Measurements from ENCODE around the gene RNF112.
"Not testable (repeated sequence)": the region's sequence is repeated elsewhere in the genome, so short reads cannot be mapped to it uniquely, and the experiment has no call there.

The RNF112 gene

GRCh38 chr17:19412984-19413383 is 2.0 kb downstream of the RNF112 start:
- no peak for DNase-seq (ENCODE audit: low spot score)

GRCh38 chr17:19413761-19414160 is 2.7 kb downstream of the RNF112 start:
- no peak for DNase-seq (ENCODE audit: low spot score)

- no peak for DNase-seq (ENCODE audit: low spot score)
Observed at GRCh38 chr17:19414396-19415280, 3.6 kb downstream of the RNF112 start.

GRCh38 chr17:19415311-19415710 is 4.3 kb downstream of the RNF112 start:
- no peak for DNase-seq (ENCODE audit: low spot score)

GRCh38 chr17:19415806-19416775 is 5.1 kb downstream of the RNF112 start:
- DNase-seq (ENCODE audit: low spot score): no peak

DNA sequence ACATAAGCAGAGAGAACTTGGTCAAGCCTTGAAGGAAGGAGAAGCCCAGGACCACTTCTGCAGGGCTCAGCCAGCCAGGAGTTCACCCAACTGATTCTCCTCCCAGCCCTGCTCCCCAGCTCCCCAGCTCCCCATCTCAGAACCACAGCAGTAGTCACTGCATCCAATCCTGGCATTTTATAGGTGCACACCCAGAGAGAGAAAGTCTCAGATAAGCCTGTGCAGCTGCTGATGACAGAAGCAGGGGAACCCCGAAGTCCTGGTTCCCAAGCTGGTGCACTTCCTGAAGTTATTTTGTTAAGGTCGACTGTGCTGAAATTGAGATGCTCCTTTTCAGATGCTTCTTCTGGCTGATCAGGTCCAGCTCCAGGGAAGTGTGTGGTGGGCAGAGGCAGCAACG is 6.6 kb downstream of the RNF112 start:
- DNase-seq (ENCODE audit: low spot score): no peak

GRCh38 chr17:19418251-19418992 is 7.4 kb downstream of the RNF112 start:
- DNase-seq (ENCODE audit: low spot score): peak; percentile 49

- DNase-seq (ENCODE audit: low spot score): no peak
Observed at GRCh38 chr17:19421219-19421618, 10.2 kb downstream of the RNF112 start.

DNA sequence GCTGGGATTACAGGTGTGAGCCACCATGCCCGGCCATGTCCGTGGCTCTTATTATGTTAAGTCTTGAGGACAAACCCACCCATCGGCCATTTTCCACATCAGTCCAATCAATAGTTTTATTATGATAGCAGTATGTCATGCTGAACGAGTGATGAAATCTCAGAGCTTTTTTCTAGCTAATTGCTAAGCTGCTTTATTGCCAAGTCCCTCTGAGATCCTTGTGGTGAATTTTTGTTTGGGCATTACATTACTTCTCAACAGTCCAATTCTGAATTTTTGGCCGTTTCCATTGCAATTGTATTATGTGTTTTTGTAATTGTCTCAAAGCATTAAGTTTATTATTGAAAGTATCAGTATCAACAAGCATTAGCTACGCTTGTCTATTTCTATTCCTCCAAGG is 10.9 kb downstream of the RNF112 start:
- DNase-seq (ENCODE audit: low spot score): no peak

GRCh38 chr17:19424934-19425868 is 14.2 kb downstream of the RNF112 start:
- no peak for DNase-seq (ENCODE audit: low spot score)

- DNase-seq (ENCODE audit: low spot score): no peak
Observed at GRCh38 chr17:19426631-19427030, 15.6 kb downstream of the RNF112 start.

DNA sequence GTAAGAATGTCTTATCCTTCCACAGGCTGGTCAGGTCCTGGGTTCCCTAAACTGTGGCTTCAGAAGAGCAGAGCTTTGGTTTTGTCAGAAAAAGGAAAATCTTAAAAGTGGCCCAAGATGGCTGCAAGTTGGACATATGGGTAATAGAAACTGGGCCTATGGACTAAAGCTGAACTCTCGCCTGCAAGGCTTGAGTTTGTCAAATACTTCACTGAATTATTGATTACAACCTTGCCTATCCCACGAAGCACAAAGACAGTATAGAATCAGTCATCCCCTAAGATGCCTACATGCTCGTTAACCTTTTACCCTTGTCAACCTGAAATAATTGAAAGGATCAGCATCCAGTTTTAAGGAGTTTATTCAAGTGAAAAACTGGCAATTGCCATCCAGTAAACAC is 20.7 kb downstream of the RNF112 start:
- DNase-seq (ENCODE audit: low spot score): no peak

- DNase-seq (ENCODE audit: low spot score): no peak
Observed at GRCh38 chr17:19433255-19433654, 22.2 kb downstream of the RNF112 start.

GRCh38 chr17:19433727-19434340 is 22.8 kb downstream of the RNF112 start:
- DNase-seq (ENCODE audit: low spot score): no peak

DNA sequence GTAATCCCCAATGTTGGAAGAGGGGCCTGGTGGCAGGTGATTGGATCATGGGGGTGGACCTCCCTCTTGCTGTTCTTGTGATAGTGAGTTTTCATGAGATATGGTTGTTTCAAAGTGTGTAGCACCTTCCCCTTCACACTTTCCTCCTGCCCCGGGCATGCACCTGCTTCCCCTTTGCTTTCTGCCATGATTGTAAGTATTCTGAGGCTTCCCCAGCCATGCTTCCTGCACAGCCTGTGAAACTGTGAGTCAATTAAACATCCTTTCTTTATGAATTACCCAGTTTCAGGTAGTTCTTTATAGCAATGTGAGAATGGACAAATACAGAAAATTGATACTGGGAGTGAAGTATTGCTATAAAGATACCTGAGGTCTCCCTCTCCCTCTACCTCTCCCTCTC is 29.4 kb downstream of the RNF112 start:
- DNase-seq (ENCODE audit: low spot score): no peak

DNA sequence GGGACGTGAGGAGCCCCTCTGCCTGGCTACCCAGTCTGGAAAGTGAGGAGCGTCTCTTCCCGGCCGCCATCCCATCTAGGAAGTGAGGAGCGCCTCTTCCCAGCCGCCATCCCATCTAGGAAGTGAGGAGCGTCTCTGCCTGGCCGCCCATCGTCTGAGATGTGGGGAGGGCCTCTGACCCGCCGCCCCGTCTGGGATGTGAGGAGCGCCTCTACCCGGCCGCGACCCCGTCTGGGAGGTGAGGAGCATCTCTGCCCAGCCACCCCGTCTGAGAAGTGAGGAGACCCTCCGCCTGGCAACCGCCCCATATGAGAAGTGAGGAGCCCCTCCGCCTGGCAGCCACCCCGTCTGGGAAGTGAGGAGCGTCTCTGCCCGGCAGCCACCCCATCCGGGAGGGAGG is 30.3 kb downstream of the RNF112 start:
- not testable (repeated sequence) for DNase-seq (ENCODE audit: low spot score)

DNA sequence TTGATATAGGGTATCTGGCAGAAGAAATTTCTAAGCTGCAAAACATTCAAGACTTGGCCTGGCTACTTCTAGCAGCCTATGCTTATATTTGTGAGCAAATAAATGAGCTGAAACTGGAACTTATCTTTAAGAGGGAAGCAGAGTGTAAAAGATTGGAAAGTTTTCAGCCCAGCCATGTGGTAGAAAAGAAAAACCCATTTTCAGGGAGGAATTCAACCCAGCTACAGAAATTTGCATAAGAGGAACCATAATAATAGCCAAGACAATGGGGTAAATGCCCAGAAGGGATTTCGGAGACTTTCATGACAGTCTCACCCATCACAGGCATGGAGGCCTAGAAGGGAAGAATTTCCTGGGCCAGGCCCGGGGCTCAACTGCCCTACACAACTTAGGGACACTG is 31.7 kb downstream of the RNF112 start:
- DNase-seq (ENCODE audit: low spot score): no peak

GRCh38 chr17:19443148-19443547 is 32.1 kb downstream of the RNF112 start:
- no peak for DNase-seq (ENCODE audit: low spot score)

DNA sequence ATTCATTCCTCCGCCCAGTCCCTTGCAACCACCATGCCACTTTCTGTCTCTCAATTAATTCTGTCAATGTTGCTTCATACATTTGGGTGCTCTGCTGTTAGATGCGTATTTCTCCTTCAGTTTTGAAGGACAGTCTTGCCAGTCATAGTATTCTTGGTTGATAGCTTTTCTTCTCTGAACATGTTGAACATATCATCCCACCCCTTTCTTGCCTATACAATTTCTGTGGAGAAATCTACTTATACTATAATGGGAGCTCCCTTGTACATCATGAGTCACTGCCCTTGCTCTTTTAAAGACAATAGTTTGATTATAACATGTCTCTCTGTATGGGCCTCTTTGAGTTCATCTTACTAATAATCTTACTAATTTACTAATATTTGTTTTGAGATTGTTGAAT is 34.1 kb downstream of the RNF112 start:
- no peak for DNase-seq (ENCODE audit: low spot score)

GRCh38 chr17:19446577-19446976 is 35.5 kb downstream of the RNF112 start:
- DNase-seq (ENCODE audit: low spot score): not testable (repeated sequence)

Measured in GM03348 (cell line).